ENCODE data around the gene MSI2.

The MSI2 gene

DNA sequence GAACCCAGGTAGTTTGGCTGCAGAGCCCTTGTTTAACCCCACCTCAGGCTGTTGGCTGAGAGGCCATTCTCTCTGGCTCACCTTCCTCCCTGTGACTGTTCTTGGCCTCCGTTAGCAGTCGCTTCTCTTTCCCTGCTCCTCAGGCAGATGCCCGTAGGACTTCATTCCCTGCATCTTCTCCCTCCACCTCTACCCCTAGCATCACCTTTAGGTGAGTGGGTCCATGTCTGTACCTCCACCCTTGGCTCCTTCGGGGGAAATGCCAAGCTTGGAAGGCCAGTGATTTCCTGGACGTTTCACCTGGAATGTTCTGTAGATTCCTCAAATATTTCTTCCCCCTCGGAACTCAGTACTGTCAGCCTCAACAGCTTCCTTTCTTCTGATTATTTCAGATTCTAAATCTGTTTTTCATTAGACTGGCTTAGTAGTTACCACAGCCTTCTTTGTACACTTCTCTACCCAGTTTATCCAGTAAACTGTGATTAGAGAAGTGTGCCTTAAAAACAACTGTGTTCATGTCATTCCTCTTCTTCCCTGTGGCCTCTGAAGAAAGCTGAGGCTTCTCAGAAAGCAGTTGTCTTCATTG is 227.9 kb downstream of the MSI2 start:
- H3K27ac ChIP-seq (ENCODE audit: low read depth, low read length) = no peak overlapping the region
- H2AFZ ChIP-seq (ENCODE audit: low read depth, low read length, severe bottlenecking) = no peak overlapping the region
- no peaks in the 10 kb centered on the region for H3K36me3 ChIP-seq (ENCODE audit: low read length)

DNA sequence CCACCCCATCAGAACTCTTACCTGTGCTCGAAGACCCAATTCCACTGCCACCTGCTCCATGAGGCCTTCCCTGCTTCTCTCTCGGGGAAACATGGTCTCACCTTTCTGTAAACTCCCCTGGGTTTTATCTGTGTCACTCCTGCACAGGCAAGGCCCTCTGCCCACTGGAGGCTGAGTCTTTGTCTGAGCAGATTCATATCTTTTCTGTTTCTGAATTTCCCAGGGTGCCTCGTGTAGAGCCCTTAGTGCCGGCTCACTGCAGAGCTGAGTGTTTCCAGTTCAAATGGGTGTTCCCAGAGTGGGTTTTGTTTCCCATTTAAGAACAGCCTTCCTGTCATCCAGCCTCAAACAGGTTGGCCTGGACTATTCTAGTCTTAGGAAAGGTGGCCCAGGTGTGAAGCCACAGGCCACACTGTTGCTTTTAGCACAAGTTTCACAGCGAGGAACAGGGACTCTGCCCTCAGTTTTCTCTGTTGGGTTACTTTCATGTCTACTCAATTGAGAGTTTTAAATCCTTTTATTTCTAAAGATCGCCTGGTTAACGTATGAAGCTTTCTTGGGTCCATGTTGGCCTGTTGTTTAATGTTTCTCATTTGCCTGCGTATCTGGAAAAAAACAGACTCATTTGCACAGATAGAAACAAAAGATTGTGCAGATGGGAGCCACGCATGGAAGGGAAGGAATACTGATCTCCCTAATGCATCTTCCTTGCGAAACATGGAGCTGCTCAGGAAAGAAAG is 228.7 kb downstream of the MSI2 start:
- H2AFZ ChIP-seq (ENCODE audit: low read depth, low read length, severe bottlenecking) = no peak overlapping the region
- no peak overlapping the region for H3K9ac ChIP-seq (ENCODE audit: low read length)
- no peaks in the 10 kb centered on the region for H3F3A ChIP-seq (ENCODE audit: insufficient read depth)
- H3K9me3 ChIP-seq (ENCODE audit: insufficient read depth, low read length) = no peaks in the 10 kb centered on the region
- TF ChIP-seq EZH2phosphoT487 (conservative IDR thresholded peaks at IDR 0.05; ENCODE audit: low read length) = no peak
- TF ChIP-seq, protein P1, sequence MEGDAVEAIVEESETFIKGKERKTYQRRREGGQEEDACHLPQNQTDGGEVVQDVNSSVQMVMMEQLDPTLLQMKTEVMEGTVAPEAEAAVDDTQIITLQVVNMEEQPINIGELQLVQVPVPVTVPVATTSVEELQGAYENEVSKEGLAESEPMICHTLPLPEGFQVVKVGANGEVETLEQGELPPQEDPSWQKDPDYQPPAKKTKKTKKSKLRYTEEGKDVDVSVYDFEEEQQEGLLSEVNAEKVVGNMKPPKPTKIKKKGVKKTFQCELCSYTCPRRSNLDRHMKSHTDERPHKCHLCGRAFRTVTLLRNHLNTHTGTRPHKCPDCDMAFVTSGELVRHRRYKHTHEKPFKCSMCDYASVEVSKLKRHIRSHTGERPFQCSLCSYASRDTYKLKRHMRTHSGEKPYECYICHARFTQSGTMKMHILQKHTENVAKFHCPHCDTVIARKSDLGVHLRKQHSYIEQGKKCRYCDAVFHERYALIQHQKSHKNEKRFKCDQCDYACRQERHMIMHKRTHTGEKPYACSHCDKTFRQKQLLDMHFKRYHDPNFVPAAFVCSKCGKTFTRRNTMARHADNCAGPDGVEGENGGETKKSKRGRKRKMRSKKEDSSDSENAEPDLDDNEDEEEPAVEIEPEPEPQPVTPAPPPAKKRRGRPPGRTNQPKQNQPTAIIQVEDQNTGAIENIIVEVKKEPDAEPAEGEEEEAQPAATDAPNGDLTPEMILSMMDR (IDR thresholded peaks at IDR 0.05; ENCODE audit: insufficient read depth, low read length, poor library complexity, severe bottlenecking) = no peak
- no peaks in the 10 kb centered on the region for H4K20me1 ChIP-seq (ENCODE audit: low read depth, low read length)
- H3K27ac ChIP-seq (ENCODE audit: low read depth, low read length) = no peak overlapping the region
- H3K27me3 ChIP-seq (ENCODE audit: low read length) = no peaks in the 10 kb centered on the region
- no peaks in the 10 kb centered on the region for H3K9me2 ChIP-seq (replicated peaks; ENCODE audit: insufficient read depth, low read length)
- H3K4me2 ChIP-seq (ENCODE audit: low read depth, low read length, poor library complexity, severe bottlenecking) = no peak overlapping the region
- peaks cover 9% of the 10 kb centered on the region; the same call in 1 of the 2 replicates for H3K79me2 ChIP-seq (ENCODE audit: insufficient read depth, low read length)
- H3K36me3 ChIP-seq (ENCODE audit: low read length) = no peaks in the 10 kb centered on the region
- no peak overlapping the region for H3K4me3 ChIP-seq (ENCODE audit: insufficient read depth, low read length, poor library complexity, severe bottlenecking)

More for the DNA sequence above, 227.9 kb downstream of the MSI2 start:
- peaks cover 9% of the 10 kb centered on the region; the same call in 1 of the 2 replicates for H3K79me2 ChIP-seq (ENCODE audit: insufficient read depth, low read length)
- no peaks in the 10 kb centered on the region for H3K9me2 ChIP-seq (replicated peaks; ENCODE audit: insufficient read depth, low read length)
- no peak for TF ChIP-seq EZH2phosphoT487 (conservative IDR thresholded peaks at IDR 0.05; ENCODE audit: low read length)
- TF ChIP-seq, protein P1 (IDR thresholded peaks at IDR 0.05; ENCODE audit: insufficient read depth, low read length, poor library complexity, severe bottlenecking) = no peak
- H3K9me3 ChIP-seq (ENCODE audit: insufficient read depth, low read length) = no peaks in the 10 kb centered on the region
- H3K9ac ChIP-seq (ENCODE audit: low read length) = no peak overlapping the region
- H3K4me2 ChIP-seq (ENCODE audit: low read depth, low read length, poor library complexity, severe bottlenecking) = no peak overlapping the region
- H3F3A ChIP-seq (ENCODE audit: insufficient read depth) = no peaks in the 10 kb centered on the region
- no peaks in the 10 kb centered on the region for H4K20me1 ChIP-seq (ENCODE audit: low read depth, low read length)
- H3K4me3 ChIP-seq (ENCODE audit: insufficient read depth, low read length, poor library complexity, severe bottlenecking) = no peak overlapping the region
- H3K27me3 ChIP-seq (ENCODE audit: low read length) = no peaks in the 10 kb centered on the region

DNA sequence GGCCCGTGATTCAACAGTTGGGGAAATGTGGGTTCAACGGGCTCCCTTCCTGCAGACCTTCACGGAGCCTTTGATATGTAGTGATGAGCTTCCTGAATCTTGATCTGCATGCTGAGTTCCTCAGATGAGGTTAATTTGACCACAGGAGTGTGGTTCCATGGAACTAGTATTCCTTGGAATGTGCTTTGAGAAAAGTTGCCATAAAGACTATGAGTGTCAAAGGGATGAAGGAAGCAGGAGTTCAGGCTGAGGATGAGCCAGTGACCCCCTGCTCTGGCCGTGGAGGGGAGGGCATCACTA is 229.2 kb downstream of the MSI2 start:
- Histone ChIP-seq H2AFZ (ENCODE audit: low read depth, low read length, severe bottlenecking) (no peak overlapping the region), H3K27ac (ENCODE audit: low read depth, low read length) (no peak overlapping the region), H3K9ac (ENCODE audit: low read length) (no peak overlapping the region), H3K4me3 (ENCODE audit: insufficient read depth, low read length, poor library complexity, severe bottlenecking) (no peak overlapping the region), H3K4me2 (ENCODE audit: low read depth, low read length, poor library complexity, severe bottlenecking) (no peak overlapping the region), H3K9me2 (replicated peaks; ENCODE audit: insufficient read depth, low read length) (no peaks in the 10 kb centered on the region), H3K9me3 (ENCODE audit: insufficient read depth, low read length) (no peaks in the 10 kb centered on the region), H3F3A (ENCODE audit: insufficient read depth) (no peaks in the 10 kb centered on the region), H3K79me2 (ENCODE audit: insufficient read depth, low read length) (peaks cover 9% of the 10 kb centered on the region; the same call in 1 of the 2 replicates), H3K27me3 (ENCODE audit: low read length) (no peaks in the 10 kb centered on the region), H4K20me1 (ENCODE audit: low read depth, low read length) (no peaks in the 10 kb centered on the region), H3K36me3 (ENCODE audit: low read length) (no peaks in the 10 kb centered on the region)
- TF ChIP-seq EZH2phosphoT487 (conservative IDR thresholded peaks at IDR 0.05; ENCODE audit: low read length) = no peak
- TF ChIP-seq, protein P1 (IDR thresholded peaks at IDR 0.05; ENCODE audit: insufficient read depth, low read length, poor library complexity, severe bottlenecking) = no peak

Data from SU-DHL-6 (cell line).